ENCODE measurements around the gene BEST3. TPM values are rescaled to one million over a fixed set of nuclear protein-coding genes. Genes with fewer than 3 reads are reported as not detected.
"Not testable (repeated sequence)": the region's sequence is repeated elsewhere in the genome, so short reads cannot be mapped to it uniquely, and the experiment has no call there.

BEST3 gene
- total RNA-seq, 3 donors from 2014 or later = 0.66 TPM; not detected in 2

DNA sequence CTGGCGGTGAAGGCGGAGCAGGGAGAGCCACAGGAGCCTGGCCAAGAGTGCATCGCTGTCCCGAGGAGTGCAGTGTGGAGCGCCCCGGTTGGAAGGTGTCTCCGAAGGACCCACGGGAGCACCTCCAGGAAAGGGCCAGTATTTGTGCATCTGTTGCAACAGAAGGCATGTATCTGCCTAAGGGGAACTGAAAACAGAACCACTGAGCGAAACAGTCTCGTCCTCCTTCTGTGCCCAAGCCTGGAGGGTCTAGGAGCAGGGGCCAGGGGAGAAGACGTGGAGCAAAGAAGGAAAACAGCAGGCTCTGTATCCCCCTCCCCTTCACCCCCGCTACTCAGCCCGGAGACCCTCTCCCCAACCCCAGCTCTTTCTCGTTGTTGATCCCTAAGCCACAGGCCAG is 83.1 kb downstream of the BEST3 start:
- Histone ChIP-seq H3K27ac (no peak overlapping the region), H3K4me1 (no peaks in the 10 kb centered on the region), H3K9me3 (no peaks in the 10 kb centered on the region), H3K36me3 (no peaks in the 10 kb centered on the region), H3K4me3 (no peak overlapping the region), H3K27me3 (no peaks in the 10 kb centered on the region)
- TF ChIP-seq CTCF (IDR thresholded peaks at IDR 0.05) (no peak), POLR2AphosphoS5 (IDR thresholded peaks at IDR 0.05) (no peak), POLR2A (IDR thresholded peaks at IDR 0.05) (no peak)
- intact Hi-C loops (cut with DNase I; ENCODE audit: low total_unique reads) = no loop called here
- DNase-seq (ENCODE audit: low spot score in 2 of 2) = no peak

DNA sequence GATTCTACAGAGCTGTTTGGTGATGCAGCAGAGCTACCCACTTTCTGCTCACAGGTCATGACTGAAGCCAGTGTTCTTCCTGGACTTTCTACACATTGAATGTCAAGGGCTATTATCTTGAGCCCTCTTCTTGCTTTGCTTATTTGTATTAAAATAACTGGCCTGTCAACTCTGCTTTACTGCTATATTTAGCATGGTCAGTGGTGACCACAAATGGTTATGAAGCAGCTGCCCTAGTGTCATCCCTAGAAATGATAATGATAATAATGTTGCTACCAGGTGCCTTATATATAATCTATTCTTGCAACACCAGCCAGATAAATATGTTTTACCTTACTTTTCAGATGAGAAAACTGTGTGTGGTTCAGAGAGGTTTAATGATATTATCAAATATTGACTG is 85.8 kb downstream of the BEST3 start:
- no peak overlapping the region for H3K4me3 ChIP-seq
- no peaks in the 10 kb centered on the region for H3K36me3 ChIP-seq
- H3K4me1 ChIP-seq = no peaks in the 10 kb centered on the region
- TF ChIP-seq CTCF (IDR thresholded peaks at IDR 0.05) (no peak), POLR2AphosphoS5 (IDR thresholded peaks at IDR 0.05) (no peak), POLR2A (IDR thresholded peaks at IDR 0.05) (no peak)
- H3K27ac ChIP-seq = no peak overlapping the region
- H3K9me3 ChIP-seq = no peaks in the 10 kb centered on the region
- no peaks in the 10 kb centered on the region for H3K27me3 ChIP-seq
- intact Hi-C loops (cut with DNase I; ENCODE audit: low total_unique reads) = no loop called here
- no peak for DNase-seq (ENCODE audit: low spot score in 2 of 2)

- no peaks in the 10 kb centered on the region for H3K27me3 ChIP-seq
- no peaks in the 10 kb centered on the region for H3K4me1 ChIP-seq
- intact Hi-C loops (cut with DNase I; ENCODE audit: low total_unique reads) = no loop called here
- no peaks in the 10 kb centered on the region for H3K9me3 ChIP-seq
- no peak for DNase-seq (ENCODE audit: low spot score in 2 of 2)
- no peak within 1 kb of the TSS for H3K27ac ChIP-seq
- H3K4me3 ChIP-seq = no peak within 1 kb of the TSS
- TF ChIP-seq POLR2A (IDR thresholded peaks at IDR 0.05) (no peak), CTCF (IDR thresholded peaks at IDR 0.05) (no peak), POLR2AphosphoS5 (IDR thresholded peaks at IDR 0.05) (no peak)
- H3K36me3 ChIP-seq = no peaks in the 10 kb centered on the region
Measured at GRCh38 chr12:69610729-69611128, 88.4 kb downstream of the BEST3 start, which contains the start of gene LRRC10. Gene LRRC10, minus strand, starts transcription at chr12:69610907. Its CDS starts 69 bp downstream, at chr12:69610838.

DNA sequence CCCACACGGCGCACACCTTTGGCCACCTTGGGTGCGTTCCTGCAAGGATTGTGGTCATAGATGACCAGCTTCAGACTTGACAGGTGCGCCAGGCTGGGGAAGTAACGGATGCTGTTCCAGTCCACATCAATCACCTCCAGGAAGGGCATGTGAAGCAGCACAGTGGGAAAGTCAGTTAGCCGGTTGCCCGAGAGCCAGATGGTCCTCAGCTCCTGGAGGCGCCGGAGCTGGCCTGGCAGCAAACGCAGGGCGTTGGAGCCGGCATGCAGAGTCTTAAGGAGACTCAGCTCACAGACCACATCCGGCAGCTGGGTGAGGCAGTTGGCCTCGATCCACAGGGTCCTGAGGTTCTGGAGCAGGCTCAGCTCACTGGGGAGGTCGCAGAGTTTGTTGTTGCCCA is 89.0 kb downstream of the BEST3 start:
- intact Hi-C loops (cut with DNase I; ENCODE audit: low total_unique reads) = no loop called here
- Histone ChIP-seq H3K27ac (no peak overlapping the region), H3K36me3 (no peaks in the 10 kb centered on the region), H3K4me3 (no peak overlapping the region), H3K4me1 (no peaks in the 10 kb centered on the region), H3K27me3 (no peaks in the 10 kb centered on the region), H3K9me3 (no peaks in the 10 kb centered on the region)
- no peak for TF ChIP-seq CTCF (IDR thresholded peaks at IDR 0.05)
- no peak for TF ChIP-seq POLR2A (IDR thresholded peaks at IDR 0.05)
- no peak for TF ChIP-seq POLR2AphosphoS5 (IDR thresholded peaks at IDR 0.05)
- no peak for DNase-seq (ENCODE audit: low spot score in 2 of 2)

DNA sequence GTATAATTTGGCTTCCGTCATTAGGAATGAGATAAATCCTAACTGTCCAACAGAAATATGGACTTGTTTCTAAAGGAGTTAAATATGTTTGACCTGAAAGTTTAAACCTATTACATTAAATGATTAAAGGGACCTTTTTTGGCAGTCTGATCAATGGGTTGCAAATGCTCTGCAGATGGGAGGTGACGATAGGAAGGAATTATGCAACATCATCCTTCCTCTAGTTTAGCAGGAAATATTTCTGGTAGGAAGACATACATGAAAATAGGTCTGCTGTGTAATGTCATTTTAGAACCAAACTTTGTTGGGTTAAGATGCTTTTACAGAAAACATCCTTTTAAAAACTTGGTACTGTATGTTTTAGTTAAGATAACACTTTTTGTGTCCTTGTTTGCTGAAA is 91.0 kb downstream of the BEST3 start:
- Histone ChIP-seq H3K4me1 (no peaks in the 10 kb centered on the region), H3K27me3 (no peaks in the 10 kb centered on the region), H3K36me3 (no peaks in the 10 kb centered on the region), H3K27ac (no peak overlapping the region), H3K9me3 (no peaks in the 10 kb centered on the region), H3K4me3 (no peak overlapping the region)
- intact Hi-C loops (cut with DNase I; ENCODE audit: low total_unique reads) = no loop called here
- no peak for DNase-seq (ENCODE audit: low spot score in 2 of 2)
- no peak for TF ChIP-seq POLR2A (IDR thresholded peaks at IDR 0.05)
- no peak for TF ChIP-seq POLR2AphosphoS5 (IDR thresholded peaks at IDR 0.05)
- TF ChIP-seq CTCF (IDR thresholded peaks at IDR 0.05) = no peak

- H3K27me3 ChIP-seq; H3K36me3 ChIP-seq; H3K27ac ChIP-seq; H3K4me3 ChIP-seq; DNase-seq (ENCODE audit: low spot score in 2 of 2); H3K4me1 ChIP-seq; intact Hi-C loops (cut with DNase I; ENCODE audit: low total_unique reads); H3K9me3 ChIP-seq: not testable (repeated sequence)
Measured at GRCh38 chr12:69604275-69604674, 94.8 kb downstream of the BEST3 start.
